Epithelial cell of proximal tubule (primary cell): ENCODE measurements around the gene FKBP14. TPM values are rescaled to one million over a fixed set of nuclear protein-coding genes. Genes with fewer than 3 reads are reported as not detected.

Experiments used
- DNase-seq: peaks from one replicate; pipeline ENCODE4 v3.0.0-alpha.2; 2011; ENCODE audit warnings: low read depth
- H3K4me3 ChIP-seq: 2 replicates; pipeline ENCODE4 v1.5.1; 2011; ENCODE audit warnings: low read depth, mild to moderate bottlenecking, low read length
- CTCF ChIP-seq: conservative IDR thresholded peaks from 2 replicates; pipeline ENCODE4 v1.5.1; 2012; ENCODE audit warnings: low read depth, mild to moderate bottlenecking, low read length
- total RNA-seq: library from RNA; depleted of rRNA; stranded (reverse); fragments of >200 nt; gene quantifications from 2 replicates; pipeline ENCODE4 v1.2.3, GENCODE V29; 2015

The FKBP14 gene
- total RNA-seq, 1 donor from 2014 or later: 7.8 TPM

GRCh38 chr7:30027740-30028215 lies 1.3 kb upstream of the FKBP14 start:
- no peak for TF ChIP-seq CTCF
- DNase-seq: no peak
- H3K4me3 ChIP-seq: peak overlapping the region; percentile 68

GRCh38 chr7:30027065-30027456 lies 559 bp upstream of the FKBP14 start:
- DNase-seq: peak; percentile 70
- H3K4me3 ChIP-seq: peak overlapping the region; percentile 68
- TF ChIP-seq CTCF: no peak

- no peak overlapping the region for H3K4me3 ChIP-seq
- TF ChIP-seq CTCF: no peak
- no peak for DNase-seq
Observed at GRCh38 chr7:30023524-30023923, 3.0 kb downstream of the FKBP14 start.

- H3K4me3 ChIP-seq: no peak overlapping the region
- no peak for TF ChIP-seq CTCF
- DNase-seq: no peak
Observed at GRCh38 chr7:30022991-30023390, 3.5 kb downstream of the FKBP14 start.

- TF ChIP-seq CTCF: no peak
- DNase-seq: no peak
- no peak overlapping the region for H3K4me3 ChIP-seq
Observed at GRCh38 chr7:30020535-30020934, 6.0 kb downstream of the FKBP14 start.

GRCh38 chr7:30019960-30020359 lies 6.5 kb downstream of the FKBP14 start:
- no peak overlapping the region for H3K4me3 ChIP-seq
- no peak for TF ChIP-seq CTCF
- DNase-seq: no peak

GRCh38 chr7:30019387-30019786 lies 7.1 kb downstream of the FKBP14 start:
- no peak overlapping the region for H3K4me3 ChIP-seq
- DNase-seq: no peak
- no peak for TF ChIP-seq CTCF
